NCI-H1105 (cell line): Measurements from ENCODE around the gene CYFIP1.

Experiments
- DNase-seq: peaks from one replicate; lab custom pipeline; 2025; lab: John Stamatoyannopoulos, UW

The CYFIP1 gene

GRCh38 chr15:22868928-22869327 lies 111.2 kb downstream of the CYFIP1 start:
- no peak for DNase-seq

- no peak for DNase-seq
Measured at GRCh38 chr15:22868495-22868894, 111.7 kb downstream of the CYFIP1 start.

GRCh38 chr15:22867886-22868285 lies 112.3 kb downstream of the CYFIP1 start:
- no peak for DNase-seq

DNA sequence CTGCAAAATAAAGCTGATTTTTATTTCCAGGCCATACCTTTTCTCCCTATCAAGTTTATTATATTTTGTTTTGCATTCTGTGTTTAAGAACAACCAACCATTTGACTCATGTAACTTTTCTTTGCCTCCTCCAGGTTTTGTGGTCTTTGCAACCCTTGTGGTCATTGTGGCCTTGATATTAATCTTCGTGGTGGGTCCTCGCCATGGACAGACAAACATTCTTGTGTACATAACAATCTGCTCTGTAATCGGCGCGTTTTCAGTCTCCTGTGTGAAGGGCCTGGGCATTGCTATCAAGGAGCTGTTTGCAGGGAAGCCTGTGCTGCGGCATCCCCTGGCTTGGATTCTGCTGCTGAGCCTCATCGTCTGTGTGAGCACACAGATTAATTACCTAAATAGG lies 114.1 kb downstream of the CYFIP1 start:
- no peak for DNase-seq

DNA sequence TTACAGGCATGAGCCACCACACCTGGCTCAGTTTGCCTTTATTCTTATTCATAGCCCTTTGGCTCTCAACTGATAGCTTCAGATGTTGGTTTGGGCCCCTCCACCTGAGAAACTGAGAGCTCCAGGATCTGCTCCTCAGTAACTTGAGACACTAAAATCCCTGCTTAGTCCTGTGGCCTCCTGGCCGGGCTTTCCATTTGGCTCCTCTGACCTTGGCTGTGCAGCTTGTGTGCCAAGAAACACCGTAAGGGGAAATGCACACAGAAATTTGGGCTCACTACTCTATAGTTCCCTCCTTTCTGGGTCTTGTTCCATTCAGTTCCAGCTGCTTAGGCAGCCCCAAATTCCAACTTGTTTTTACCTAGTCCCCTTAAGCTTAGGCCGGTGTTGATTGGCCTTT lies 116.8 kb downstream of the CYFIP1 start:
- DNase-seq, result no peak

DNA sequence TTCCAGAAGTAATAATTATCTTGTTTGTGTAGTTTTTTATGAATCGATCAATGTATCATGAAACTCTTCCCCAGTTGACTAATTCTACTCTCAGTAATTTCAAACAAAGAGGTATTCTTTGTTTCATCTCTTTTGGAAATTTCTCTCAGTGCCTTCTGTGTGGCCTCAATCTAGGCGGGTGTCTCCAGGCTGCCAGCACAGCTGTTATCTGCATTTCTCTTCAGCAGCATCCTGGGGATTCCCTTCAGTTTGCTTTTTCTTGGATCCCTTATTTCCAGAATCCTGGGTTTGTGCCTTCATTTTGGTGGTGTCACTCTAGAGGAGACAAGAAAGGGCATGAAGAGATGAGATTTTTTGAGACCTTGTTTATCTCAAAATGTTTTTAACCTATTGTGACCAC lies 119.0 kb downstream of the CYFIP1 start:
- DNase-seq, result no peak

DNA sequence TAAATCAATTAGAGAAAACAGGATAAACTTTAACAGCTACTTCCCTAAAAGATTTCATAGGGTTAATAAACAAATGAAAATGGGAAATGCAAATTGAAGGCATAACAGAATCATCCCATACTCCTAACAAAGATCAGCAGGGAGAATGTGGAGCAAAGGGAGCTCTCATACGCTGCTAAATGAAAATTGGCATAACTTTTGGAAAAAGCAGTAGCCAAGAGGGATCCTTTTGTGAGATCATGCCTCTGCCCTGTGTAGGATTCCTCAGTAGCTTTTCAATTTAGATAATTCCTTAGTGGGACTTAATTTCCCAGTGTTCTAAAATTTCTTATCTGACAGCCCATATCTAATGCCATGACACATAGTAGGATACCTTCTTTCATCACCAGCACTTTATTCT lies 123.5 kb downstream of the CYFIP1 start:
- DNase-seq, result no peak

GRCh38 chr15:22855791-22856190 lies 124.4 kb downstream of the CYFIP1 start:
- no peak for DNase-seq

DNA sequence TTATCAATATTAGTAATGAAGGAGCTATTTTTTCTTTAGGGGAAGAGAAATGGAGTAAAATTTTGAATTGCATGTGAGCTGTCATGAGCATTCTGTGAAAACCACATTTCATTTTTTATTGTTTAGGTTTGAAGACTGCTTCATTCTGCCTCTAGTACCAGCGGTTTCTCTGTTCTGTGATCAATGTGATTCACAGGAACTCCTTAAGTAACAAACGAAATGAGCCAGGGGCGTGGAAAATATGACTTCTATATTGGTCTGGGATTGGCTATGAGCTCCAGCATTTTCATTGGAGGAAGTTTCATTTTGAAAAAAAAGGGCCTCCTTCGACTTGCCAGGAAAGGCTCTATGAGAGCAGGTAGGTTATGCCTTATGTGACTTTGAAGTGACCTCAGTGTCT lies 128.7 kb downstream of the CYFIP1 start:
- no peak for DNase-seq

DNA sequence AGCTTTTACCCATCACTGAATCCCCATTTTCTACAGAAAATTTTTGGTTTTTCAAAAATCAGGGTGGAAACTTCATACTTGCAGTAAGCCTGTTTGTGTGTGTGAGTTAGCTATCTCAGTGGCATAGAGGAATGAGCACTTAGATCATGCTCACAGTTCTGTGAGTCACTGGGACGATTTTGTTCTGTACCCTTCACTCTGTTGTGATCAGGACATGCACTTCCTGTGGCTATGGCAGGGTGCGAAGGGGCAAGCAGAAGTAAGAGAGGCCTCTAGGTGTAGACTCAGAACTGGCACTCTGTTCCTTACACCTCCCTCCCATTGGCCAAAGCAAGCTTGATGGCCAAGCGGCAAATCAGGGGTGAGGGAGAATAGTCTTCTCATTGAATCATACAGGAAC lies 130.1 kb downstream of the CYFIP1 start:
- DNase-seq, result no peak

GRCh38 chr15:22846073-22846472 lies 134.1 kb downstream of the CYFIP1 start:
- DNase-seq, result no peak

GRCh38 chr15:22845289-22845900 lies 134.8 kb downstream of the CYFIP1 start:
- DNase-seq, result no peak

- DNase-seq, result no peak
Measured at GRCh38 chr15:22844421-22845288, 135.5 kb downstream of the CYFIP1 start.

- no peak for DNase-seq
Measured at GRCh38 chr15:22839046-22839695, 141.0 kb downstream of the CYFIP1 start.

DNA sequence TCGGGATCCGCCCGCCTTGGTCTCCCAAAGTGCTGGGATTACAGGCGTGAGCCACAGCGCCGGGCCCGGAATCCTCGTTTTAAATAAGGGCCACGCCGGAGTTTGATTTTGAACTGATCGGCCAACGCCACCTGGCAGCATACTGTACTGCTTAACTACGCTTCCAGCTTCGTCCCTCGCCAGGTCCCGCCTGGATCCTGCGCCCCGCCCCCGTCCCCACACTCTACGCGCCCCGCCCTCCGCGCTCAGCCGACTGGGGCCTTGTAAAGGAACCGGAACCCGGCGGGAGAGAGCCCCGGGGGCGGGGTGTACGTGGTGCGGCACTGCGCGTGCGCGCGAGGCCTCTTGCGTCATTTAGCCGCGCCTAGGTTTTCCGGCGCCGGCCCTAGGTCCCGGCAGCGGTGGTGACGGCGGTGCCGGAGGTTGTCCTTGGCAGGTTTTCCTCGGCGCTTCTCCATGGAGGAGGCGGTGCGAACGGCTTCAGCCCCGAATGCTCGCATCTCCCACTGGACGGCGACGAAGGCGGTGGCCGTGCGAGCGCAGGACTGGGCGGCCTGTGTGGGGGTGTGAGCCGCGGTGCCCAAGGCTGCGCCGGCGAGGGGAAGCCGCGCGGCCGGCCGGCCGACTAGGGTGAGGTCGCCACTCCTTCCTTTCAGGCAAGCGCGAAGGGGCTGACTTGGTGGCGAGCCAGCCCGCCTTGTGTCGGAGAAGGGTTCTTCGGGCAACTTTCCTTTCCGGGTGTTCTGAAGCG lies 141.7 kb downstream of the CYFIP1 start, which contains the start of gene NIPA2:
Gene NIPA2 (plus strand): TSS at position 375 of the 751 bp plus-strand sequence. CDS start 13,066 bp downstream, outside the sequence.
- DNase-seq, result peak; percentile 84

DNA sequence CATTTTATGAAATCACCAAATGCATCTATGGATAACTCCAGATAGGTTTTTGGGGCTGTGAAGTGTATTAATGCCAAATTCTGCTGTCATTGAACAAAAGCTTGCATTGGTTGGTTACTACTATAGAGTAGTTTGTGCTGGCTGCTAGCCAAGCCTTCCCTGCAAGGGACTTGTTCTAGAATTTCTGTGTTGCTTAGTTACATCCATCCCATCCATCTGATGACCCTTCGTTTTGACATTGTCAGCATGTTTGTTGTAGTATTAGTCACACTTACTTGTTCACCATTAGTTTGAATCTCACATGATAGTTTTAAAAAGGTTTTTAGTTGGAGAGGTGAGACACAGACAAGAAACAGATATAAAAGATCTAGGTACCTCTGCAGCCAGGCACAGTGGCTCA lies 148.7 kb downstream of the CYFIP1 start:
- DNase-seq, result no peak

DNA sequence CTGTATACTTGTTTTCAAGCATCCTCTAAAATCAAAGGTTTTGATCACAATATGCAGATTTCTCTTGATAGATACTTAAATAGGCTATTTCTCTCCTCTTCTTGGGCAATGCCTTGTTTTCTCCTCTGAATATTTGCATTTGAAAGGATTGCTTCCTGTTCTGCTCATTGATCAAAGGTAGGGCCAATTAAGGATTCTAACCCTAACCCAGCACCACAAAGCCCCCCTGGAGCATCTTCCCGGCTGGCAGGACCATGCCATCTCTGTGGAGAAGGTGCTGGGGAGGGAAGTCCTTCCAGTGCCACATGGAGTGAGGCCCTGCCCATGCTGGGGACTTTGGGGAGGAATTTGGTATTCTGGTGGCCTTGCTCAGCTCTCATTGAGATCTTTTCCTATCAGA lies 153.0 kb downstream of the CYFIP1 start:
- no peak for DNase-seq

DNA sequence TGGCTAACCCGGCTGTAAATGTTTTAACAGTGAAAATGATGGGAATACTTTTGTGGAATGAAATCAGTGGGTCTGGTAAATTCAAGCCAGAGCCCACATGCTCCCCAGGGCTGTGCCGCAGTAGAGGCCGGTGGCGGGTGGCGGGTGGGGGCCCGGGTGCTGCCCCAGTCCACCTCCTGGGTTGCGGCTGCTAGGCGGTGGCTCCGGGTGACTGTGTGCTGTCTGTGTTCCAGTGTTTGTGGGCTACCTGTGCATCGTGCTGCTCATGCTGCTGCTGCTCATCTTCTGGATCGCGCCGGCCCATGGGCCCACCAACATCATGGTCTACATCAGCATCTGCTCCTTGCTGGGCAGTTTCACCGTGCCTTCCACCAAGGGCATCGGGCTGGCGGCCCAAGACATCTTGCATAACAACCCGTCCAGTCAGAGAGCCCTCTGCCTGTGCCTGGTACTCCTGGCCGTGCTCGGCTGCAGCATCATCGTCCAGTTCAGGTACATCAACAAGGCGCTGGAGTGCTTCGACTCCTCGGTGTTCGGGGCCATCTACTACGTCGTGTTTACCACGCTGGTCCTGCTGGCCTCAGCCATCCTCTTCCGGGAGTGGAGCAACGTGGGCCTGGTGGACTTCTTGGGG lies 156.6 kb downstream of the CYFIP1 start:
- no peak for DNase-seq

GRCh38 chr15:22819651-22820050 lies 160.5 kb downstream of the CYFIP1 start:
- no peak for DNase-seq
